Neuron (in vitro differentiated cells): ENCODE data around the gene GPR61.
A peak's percentile ranks its signal among the peaks of the same experiment; 100 is the strongest.

ENCODE experiments used
- H2AFZ ChIP-seq: one replicate; pipeline ENCODE4 v1.6.1; 2013; ENCODE audit warnings: low read depth, mild to moderate bottlenecking, inconsistent platforms, low read length, moderate library complexity
- H3K27me3 ChIP-seq: one replicate; pipeline ENCODE4 v1.6.1; 2013; ENCODE audit warnings: low read length; ENCODE audit not compliant: insufficient read depth
- H3K36me3 ChIP-seq: one replicate; pipeline ENCODE4 v1.6.1; 2013; ENCODE audit warnings: low read length; ENCODE audit not compliant: insufficient read depth
- H3K4me1 ChIP-seq: one replicate; pipeline ENCODE4 v1.6.1; 2013; ENCODE audit warnings: low read length; ENCODE audit not compliant: insufficient read depth
- H3K4me3 ChIP-seq: 2 replicates; pipeline ENCODE4 v1.5.1; 2013; ENCODE audit warnings: mild to moderate bottlenecking, low read length, moderate library complexity
- H3K9me3 ChIP-seq: one replicate; pipeline ENCODE4 v1.6.1; 2013; ENCODE audit warnings: low read length

Gene GPR61

DNA sequence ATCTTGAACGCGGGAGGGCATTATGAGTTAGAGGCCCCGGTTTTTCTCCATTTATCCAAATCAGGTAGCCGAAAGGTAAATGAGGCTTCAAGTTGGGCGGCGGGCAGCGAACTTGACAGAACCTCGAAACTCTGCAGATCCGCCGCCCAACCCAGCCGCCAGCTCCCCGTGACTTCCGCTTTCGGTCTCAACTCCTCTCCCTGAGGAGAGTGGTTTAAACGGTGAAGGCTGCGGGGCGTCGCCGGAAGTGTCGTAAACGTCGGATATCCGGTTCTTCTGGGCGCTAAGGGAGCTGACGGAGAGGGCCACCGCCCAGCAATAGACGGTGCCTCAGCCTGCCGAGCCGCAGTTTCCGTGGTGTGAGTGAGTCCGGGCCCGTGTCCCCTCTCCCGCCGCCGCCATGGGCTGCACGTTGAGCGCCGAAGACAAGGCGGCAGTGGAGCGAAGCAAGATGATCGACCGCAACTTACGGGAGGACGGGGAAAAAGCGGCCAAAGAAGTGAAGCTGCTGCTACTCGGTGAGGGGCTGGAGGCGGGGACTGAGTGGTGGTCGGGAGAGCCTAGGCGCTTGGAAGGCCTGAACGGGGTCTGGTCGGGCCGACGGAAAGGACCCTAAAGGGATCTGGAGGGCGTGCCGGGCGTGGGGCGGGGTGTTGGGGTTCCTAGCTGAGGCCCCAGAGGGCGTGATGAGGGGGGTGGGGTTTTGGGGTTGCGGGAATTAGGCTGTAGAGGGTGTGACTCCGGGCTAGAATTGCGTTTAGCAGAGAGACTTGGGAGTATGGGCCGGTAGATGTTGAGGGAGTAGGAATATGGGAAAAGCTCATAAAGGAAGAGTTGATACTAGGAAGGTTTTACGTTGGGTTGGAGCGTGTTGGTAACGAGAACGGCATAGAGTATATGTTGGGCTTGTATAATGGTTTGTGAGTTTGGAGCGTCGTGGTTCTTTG, 8.9 kb downstream of the GPR61 start, which contains the start of gene GNAI3:
Gene GNAI3, plus strand, starts transcription at position 295 of the 947 bp plus-strand sequence. Its CDS starts 106 bp downstream, at position 401.
- no peaks in the 10 kb centered on the region for H3K27me3 ChIP-seq
- no peaks in the 10 kb centered on the region for H3K36me3 ChIP-seq
- H2AFZ ChIP-seq: peak within 1 kb of the TSS; percentile 2
- H3K4me3 ChIP-seq: peak within 1 kb of the TSS; percentile 67
- no peaks in the 10 kb centered on the region for H3K9me3 ChIP-seq
- H3K4me1 ChIP-seq: peaks cover 32% of the 10 kb centered on the region

DNA sequence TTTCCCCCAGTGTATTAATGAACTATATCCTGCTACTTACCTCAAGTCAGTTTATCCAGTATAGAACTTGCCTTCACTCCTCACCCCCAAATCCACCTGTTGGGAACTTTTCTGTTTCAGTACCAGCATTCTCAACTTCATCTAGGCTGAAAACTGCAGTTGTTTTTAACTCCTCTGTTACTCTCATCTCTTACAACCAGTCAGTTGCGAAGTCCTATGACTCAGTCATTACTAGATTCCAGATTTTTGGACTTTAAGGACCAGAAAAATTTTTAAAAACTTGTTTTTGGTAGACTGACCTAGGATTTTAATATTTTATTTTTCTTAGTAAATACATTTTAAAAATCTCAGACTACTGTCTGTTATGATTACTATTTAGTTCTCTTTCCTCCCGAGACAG, 16.9 kb downstream of the GPR61 start:
- no peaks in the 10 kb centered on the region for H3K9me3 ChIP-seq
- no peaks in the 10 kb centered on the region for H3K27me3 ChIP-seq
- H3K4me1 ChIP-seq: no peaks in the 10 kb centered on the region
- H3K36me3 ChIP-seq: no peaks in the 10 kb centered on the region
- H3K4me3 ChIP-seq: no peak overlapping the region
- no peak overlapping the region for H2AFZ ChIP-seq

DNA sequence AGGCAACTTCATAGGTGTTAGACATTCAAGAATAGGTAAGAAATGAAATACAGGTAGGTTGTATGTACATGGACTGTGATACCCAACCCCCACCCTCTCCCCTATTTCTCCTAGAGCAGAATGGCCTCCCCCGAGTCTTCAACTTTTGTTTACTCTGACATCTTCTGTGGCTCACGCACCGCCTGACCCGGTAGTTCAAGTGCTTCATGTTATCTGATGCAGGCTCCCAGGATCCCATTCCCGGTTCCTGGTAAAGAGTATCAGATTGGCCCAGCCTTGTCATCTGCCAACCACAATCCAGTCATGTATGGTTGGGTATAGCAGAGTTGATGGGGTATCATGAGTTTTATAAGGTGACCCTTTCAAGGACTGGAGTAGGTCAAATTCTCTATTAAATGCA, 17.8 kb downstream of the GPR61 start:
- no peaks in the 10 kb centered on the region for H3K4me1 ChIP-seq
- no peak overlapping the region for H2AFZ ChIP-seq
- no peaks in the 10 kb centered on the region for H3K27me3 ChIP-seq
- H3K9me3 ChIP-seq: no peaks in the 10 kb centered on the region
- no peaks in the 10 kb centered on the region for H3K36me3 ChIP-seq
- no peak overlapping the region for H3K4me3 ChIP-seq

DNA sequence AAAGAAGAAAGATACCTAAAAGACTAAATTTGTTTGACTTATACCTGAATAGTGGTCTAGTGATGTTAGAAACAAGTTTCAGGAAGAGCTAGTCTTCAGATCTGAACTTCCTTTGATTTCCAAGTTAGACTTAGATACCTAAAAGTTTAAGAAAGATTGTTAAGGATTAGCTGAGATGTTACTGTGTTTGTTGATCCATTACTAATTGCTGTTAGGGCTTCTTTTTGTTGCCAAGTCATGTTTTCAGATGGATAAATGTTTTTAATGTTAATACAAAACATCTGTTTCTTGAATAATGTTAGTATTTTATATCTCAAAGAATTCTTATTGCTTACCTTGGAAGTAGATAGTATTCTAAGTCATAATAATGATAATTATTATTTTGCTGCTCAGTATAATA, 20.3 kb downstream of the GPR61 start:
- Histone ChIP-seq H2AFZ (no peak overlapping the region), H3K4me1 (peaks cover 8% of the 10 kb centered on the region), H3K27me3 (no peaks in the 10 kb centered on the region), H3K36me3 (peaks cover 2% of the 10 kb centered on the region), H3K4me3 (no peak overlapping the region), H3K9me3 (no peaks in the 10 kb centered on the region)

DNA sequence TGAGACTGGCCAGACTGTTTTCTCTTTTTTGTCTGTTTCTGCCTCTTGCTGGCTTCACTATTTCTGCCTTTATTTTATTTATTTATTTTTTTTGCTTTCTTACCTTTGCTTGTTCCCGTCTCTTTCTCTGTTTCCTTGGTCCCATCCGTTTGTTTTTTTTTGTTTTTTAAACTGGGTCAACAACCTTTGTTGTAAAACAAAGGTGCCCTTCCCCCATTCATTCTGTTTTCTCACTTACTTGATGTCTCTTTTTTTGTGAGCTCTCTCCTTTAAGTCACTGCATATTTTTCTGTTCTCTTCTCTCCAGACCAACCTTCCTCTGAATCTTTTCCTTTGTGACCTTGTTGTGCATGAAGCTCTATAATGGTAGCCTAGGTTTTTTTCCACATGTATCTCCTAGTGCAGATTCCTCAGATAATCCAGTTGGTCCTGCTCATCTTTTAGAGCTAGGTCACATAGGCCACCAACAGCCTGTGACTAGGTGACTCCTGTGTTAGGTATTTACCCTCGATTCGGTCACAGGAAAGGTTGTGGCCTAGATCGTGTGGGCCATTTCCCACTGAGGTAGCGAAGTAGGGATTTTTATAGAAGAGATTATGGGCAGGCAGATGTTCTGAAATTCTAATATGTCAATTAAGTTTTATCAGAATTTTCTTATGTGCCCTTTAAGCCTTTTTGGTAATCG, 24.7 kb downstream of the GPR61 start:
- no peaks in the 10 kb centered on the region for H3K9me3 ChIP-seq
- H3K36me3 ChIP-seq: peaks cover 2% of the 10 kb centered on the region
- H3K4me1 ChIP-seq: peaks cover 8% of the 10 kb centered on the region
- H3K27me3 ChIP-seq: no peaks in the 10 kb centered on the region
- H3K4me3 ChIP-seq: no peak overlapping the region
- H2AFZ ChIP-seq: no peak overlapping the region

DNA sequence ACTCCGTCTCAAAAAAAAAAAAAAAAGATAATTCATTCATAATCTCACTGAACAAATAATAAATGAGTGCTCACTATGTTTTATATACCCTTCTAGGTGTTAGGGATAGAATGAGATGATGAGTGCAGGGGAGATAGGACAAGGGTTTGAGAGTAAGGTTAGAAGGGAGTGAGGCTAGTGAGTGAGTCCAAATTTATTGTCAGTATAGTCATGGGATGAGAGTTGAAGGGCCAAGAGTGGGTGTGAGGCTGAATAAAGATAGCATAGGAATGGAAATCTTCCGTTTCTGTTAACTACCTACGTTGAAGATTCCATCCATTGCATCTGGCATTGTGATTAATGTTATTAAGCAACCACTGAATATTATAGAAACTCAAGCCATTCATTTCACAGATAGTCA, 25.6 kb downstream of the GPR61 start:
- Histone ChIP-seq H3K4me1 (peaks cover 8% of the 10 kb centered on the region), H2AFZ (no peak overlapping the region), H3K27me3 (no peaks in the 10 kb centered on the region), H3K4me3 (no peak overlapping the region), H3K36me3 (peaks cover 2% of the 10 kb centered on the region), H3K9me3 (no peaks in the 10 kb centered on the region)

DNA sequence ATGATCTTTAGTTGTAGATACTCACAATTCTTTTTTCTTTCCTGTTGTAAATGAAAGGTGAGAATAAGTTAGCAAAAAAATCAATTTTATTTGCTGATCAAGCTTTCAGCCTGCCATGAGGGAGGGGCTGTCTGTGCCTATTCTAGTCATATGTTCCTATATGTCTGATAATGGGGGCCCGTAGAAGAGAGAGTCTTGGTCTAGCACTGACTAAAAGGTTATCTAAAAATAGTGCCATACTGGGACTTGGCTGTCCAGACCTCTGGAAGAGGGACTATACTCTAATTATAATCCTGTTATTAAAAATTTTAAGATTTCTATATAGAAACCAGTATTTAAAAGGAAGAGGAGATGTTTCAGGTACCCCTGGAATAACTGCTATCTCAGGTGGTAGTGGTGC, 27.3 kb downstream of the GPR61 start:
- H3K27me3 ChIP-seq: no peaks in the 10 kb centered on the region
- peaks cover 8% of the 10 kb centered on the region for H3K4me1 ChIP-seq
- no peak overlapping the region for H2AFZ ChIP-seq
- peaks cover 2% of the 10 kb centered on the region for H3K36me3 ChIP-seq
- no peak overlapping the region for H3K4me3 ChIP-seq
- no peaks in the 10 kb centered on the region for H3K9me3 ChIP-seq

DNA sequence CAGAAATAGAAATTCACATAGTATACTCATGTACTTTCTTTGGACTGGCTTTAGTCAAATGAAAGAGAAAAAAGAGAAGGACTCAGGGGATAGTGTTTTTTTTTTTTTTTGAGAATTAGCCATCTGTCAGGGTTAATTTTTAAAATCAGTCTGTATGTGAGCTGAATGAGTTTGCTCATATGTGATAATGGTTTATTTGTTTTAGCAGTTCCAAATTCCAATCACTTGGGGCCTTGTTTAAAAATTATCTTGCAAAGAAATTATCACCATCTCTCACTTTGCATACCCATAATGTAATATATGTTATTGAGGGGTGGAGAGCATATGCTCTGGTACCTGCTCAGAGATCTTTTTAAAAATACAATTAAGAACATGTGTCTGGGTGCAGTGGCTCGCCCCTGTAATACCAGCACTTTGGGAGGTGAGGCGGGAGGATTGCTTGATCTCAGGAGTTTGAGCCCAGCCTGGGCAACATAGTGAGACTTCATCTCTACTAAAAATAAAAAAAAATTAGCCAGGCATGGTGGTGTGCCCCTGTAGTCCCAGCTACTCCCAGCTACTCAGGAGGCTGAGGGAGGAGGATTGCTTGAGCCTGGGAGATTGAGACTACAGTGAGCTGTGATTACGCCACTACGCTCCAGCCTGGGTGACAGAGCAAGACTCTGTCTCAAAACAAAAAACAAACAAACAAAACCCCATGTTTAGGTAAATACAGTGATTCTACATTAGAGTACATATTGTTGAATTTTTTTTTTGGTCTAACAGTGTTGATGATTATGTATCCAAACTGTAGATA, 28.4 kb downstream of the GPR61 start:
- H3K27me3 ChIP-seq: no peaks in the 10 kb centered on the region
- H3K4me3 ChIP-seq: no peak overlapping the region
- H2AFZ ChIP-seq: no peak overlapping the region
- H3K36me3 ChIP-seq: peaks cover 2% of the 10 kb centered on the region
- no peaks in the 10 kb centered on the region for H3K9me3 ChIP-seq
- H3K4me1 ChIP-seq: peaks cover 8% of the 10 kb centered on the region

DNA sequence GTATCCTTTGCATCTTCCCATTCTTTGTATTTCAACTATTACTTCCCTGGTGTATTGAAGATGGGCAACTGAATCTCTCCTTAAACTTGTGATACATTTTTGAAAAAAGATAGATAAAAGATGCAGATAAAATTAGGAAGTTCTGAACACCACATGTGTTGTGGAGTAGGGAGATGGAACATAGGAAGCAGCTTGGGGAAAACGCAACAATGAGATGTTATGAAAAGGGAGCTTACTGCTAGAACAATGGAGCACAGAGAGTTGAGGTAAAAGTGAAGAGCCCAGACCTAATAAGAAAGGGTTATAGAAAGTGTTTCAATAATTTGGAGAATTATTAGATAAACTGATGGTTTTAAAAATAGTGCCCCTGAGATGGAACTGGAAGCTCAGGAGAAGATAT, 29.7 kb downstream of the GPR61 start:
- Histone ChIP-seq H3K4me1 (peaks cover 2% of the 10 kb centered on the region), H3K36me3 (peaks cover 10% of the 10 kb centered on the region), H2AFZ (no peak overlapping the region), H3K27me3 (no peaks in the 10 kb centered on the region), H3K4me3 (no peak overlapping the region), H3K9me3 (no peaks in the 10 kb centered on the region)

DNA sequence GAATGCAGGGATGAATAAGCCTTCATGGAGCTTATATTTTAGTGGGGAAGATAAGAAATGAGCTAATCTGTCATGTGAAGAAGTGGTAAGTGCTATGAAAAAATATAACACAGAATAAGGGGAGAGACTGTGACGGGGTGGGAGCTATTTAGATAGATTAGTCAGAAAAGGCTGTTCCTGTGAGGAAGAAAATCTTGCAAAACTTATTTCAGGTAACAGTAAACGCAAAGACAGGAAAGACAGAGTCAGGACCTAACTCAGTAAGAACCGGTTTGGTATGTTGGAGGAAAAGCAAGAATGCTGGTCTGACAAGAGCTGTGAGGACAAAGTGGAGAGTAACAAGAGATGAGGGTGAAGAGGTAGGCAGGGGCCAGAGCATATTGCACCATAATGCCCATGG, 30.7 kb downstream of the GPR61 start:
- Histone ChIP-seq H3K9me3 (no peaks in the 10 kb centered on the region), H3K36me3 (peaks cover 8% of the 10 kb centered on the region), H2AFZ (no peak overlapping the region), H3K27me3 (no peaks in the 10 kb centered on the region), H3K4me1 (no peaks in the 10 kb centered on the region), H3K4me3 (no peak overlapping the region)

DNA sequence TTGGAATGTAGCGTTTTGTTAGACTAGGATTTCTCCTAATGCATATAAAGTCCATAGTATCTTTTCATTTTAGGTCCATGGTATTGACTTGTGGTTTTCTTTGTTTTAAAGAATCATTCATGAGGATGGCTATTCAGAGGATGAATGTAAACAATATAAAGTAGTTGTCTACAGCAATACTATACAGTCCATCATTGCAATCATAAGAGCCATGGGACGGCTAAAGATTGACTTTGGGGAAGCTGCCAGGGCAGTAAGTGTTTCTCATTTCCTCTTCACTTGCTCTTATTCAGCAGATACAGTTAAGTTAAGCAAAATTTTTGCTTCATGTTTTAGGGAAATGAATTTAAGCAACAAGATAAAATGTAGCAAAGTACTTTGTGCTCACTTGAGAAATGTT, 34.1 kb downstream of the GPR61 start:
- Histone ChIP-seq H3K4me1 (no peaks in the 10 kb centered on the region), H3K36me3 (peaks cover 25% of the 10 kb centered on the region), H3K27me3 (no peaks in the 10 kb centered on the region), H3K4me3 (no peak overlapping the region), H3K9me3 (no peaks in the 10 kb centered on the region), H2AFZ (no peak overlapping the region)

DNA sequence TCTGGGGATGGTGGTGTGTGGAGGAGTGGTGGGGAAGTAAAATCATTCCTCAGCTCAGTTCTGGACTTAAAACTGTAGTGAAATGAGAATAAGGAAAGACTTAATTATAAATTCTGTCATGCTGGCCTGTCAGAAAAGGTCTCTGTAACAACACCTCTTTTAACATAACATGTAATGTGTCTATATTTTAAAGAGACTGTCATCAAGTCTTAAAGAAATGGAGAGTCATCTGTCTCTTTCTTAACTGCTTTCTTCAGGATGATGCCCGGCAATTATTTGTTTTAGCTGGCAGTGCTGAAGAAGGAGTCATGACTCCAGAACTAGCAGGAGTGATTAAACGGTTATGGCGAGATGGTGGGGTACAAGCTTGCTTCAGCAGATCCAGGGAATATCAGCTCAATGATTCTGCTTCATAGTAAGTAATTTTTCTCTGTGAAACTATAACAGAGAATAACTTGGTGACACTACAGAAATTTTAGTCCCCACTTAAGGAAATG, 39.3 kb downstream of the GPR61 start:
- H2AFZ ChIP-seq: no peak overlapping the region
- H3K4me1 ChIP-seq: no peaks in the 10 kb centered on the region
- H3K4me3 ChIP-seq: no peak overlapping the region
- H3K36me3 ChIP-seq: peaks cover 54% of the 10 kb centered on the region
- no peaks in the 10 kb centered on the region for H3K9me3 ChIP-seq
- no peaks in the 10 kb centered on the region for H3K27me3 ChIP-seq

DNA sequence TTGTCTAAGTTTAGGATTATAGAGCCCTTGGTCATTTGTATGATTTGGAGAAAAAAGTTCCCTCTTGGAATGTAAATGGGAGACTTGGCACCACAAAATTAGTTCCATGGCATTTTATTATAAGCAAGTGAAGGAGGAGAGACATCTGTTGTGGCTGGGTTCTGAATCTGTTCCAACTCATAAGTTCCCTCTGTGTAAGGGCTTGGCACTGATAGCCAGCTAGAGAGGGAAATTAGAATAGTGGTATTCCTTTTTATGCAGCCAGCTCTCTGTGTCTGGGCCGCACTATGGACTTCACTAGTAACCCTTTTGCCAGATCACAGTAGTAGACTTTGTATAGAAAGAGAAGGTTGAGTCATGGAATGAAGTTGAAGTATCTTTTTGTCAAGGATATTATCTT, 39.8 kb downstream of the GPR61 start:
- H3K9me3 ChIP-seq: no peaks in the 10 kb centered on the region
- H3K4me1 ChIP-seq: no peaks in the 10 kb centered on the region
- peaks cover 56% of the 10 kb centered on the region for H3K36me3 ChIP-seq
- H2AFZ ChIP-seq: no peak overlapping the region
- H3K4me3 ChIP-seq: no peak overlapping the region
- no peaks in the 10 kb centered on the region for H3K27me3 ChIP-seq
